Uterus (tissue), 4 donors: ENCODE results near the gene CTIF. TPM values are rescaled to one million over a fixed set of nuclear protein-coding genes. Genes with fewer than 3 reads are reported as not detected.

Experiments
- DNase-seq, 2 donors: peaks; one replicate each; pipeline ENCODE4 v3.0.0-alpha.2; 2019 to 2020
- H3K27ac ChIP-seq, 2 donors: fragments of 200-600 bp; sonication (generic); 1 replicate in 1 of 2; 2 replicates in 1 of 2; pipeline ENCODE4 v1.5.1; 2016 to 2018
- H3K27me3 ChIP-seq, 2 donors: fragments of 200-600 bp; sonication (generic); one replicate each; pipeline ENCODE4 v1.5.1; 2018 to 2019; ENCODE audit warnings: control low read depth in 1 of 2
- H3K36me3 ChIP-seq, 2 donors: fragments of 200-600 bp; sonication (generic); one replicate each; pipeline ENCODE4 v1.5.1; 2019; ENCODE audit warnings: control low read depth in 1 of 2
- H3K4me1 ChIP-seq, 2 donors: fragments of 200-600 bp; sonication (generic); one replicate each; pipeline ENCODE4 v1.5.1; 2018 to 2019; ENCODE audit warnings: control low read depth in 1 of 2
- H3K4me3 ChIP-seq, 2 donors: fragments of 200-600 bp; sonication (generic); 1 replicate in 1 of 2; 2 replicates in 1 of 2; pipeline ENCODE4 v1.5.1; 2018 to 2019; ENCODE audit warnings: mild to moderate bottlenecking in 1 of 2
- H3K9me3 ChIP-seq, 2 donors: fragments of 200-600 bp; sonication (generic); one replicate each; pipeline ENCODE4 v1.5.1; 2019; ENCODE audit warnings: control low read depth in 1 of 2
- CTCF ChIP-seq, 4 experiments: fragments of 200-600 bp in 2 of 4; fragments of 450-650 bp in 2 of 4; sonication (generic) in 2 of 4; IDR thresholded peaks; one replicate each; pipeline ENCODE4 v1.5.1; 2016 to 2019; ENCODE audit warnings: antibody characterized with exemption in 4 of 4, mild to moderate bottlenecking in 2 of 4, moderate library complexity in 1 of 4
- POLR2A ChIP-seq, 2 donors: fragments of 450-650 bp; IDR thresholded peaks; one replicate each; pipeline ENCODE4 v1.6.1; 2016; ENCODE audit warnings: antibody characterized with exemption in 2 of 2, mild to moderate bottlenecking in 1 of 2, moderate library complexity in 1 of 2
- intact Hi-C: fragments of 100-400 bp; cut with DNase I; formaldehyde crosslinking; loops from one replicate; pipeline ENCODE4 v1.15.1; 2023; ENCODE audit warnings: low total_unique reads
- total RNA-seq, 4 donors: library from RNA; depleted of rRNA in 3 of 4; stranded (reverse); fragments of >200 nt in 3 of 4; gene quantifications; one replicate each; pipeline versions ENCODE4 v1.1.0 to v1.2.4, GENCODE V29; 2014 to 2023
- donor health status: DM: yes; HTN: yes; CAD: no.

The CTIF gene
- total RNA-seq, 4 donors from 2014 or later, result 11.3 to 94.3 (median 48.0) TPM

GRCh38 chr18:48656176-48656575 is 117.3 kb downstream of the CTIF start:
- Histone ChIP-seq H3K4me3 (no peak overlapping the region), H3K27ac (no peak overlapping the region), H3K4me1 (no peaks in the 10 kb centered on the region), H3K36me3 (no peaks in the 10 kb centered on the region), H3K9me3 (no peaks in the 10 kb centered on the region), H3K27me3 (no peaks in the 10 kb centered on the region)
- TF ChIP-seq POLR2A (IDR thresholded peaks at IDR 0.05), result no peak
- TF ChIP-seq CTCF (IDR thresholded peaks at IDR 0.05), result no peak
- no peak for DNase-seq
- intact Hi-C loops, result no loop called here

- intact Hi-C loops, result no loop called here
- H3K27ac ChIP-seq, result no peak overlapping the region
- no peaks in the 10 kb centered on the region for H3K27me3 ChIP-seq
- no peak for DNase-seq
- no peaks in the 10 kb centered on the region for H3K4me1 ChIP-seq
- no peaks in the 10 kb centered on the region for H3K9me3 ChIP-seq
- H3K36me3 ChIP-seq, result no peaks in the 10 kb centered on the region
- H3K4me3 ChIP-seq, result no peak overlapping the region
- TF ChIP-seq POLR2A (IDR thresholded peaks at IDR 0.05) (no peak), CTCF (IDR thresholded peaks at IDR 0.05) (no peak)
Measured at GRCh38 chr18:48656582-48656981, 117.8 kb downstream of the CTIF start.

DNA sequence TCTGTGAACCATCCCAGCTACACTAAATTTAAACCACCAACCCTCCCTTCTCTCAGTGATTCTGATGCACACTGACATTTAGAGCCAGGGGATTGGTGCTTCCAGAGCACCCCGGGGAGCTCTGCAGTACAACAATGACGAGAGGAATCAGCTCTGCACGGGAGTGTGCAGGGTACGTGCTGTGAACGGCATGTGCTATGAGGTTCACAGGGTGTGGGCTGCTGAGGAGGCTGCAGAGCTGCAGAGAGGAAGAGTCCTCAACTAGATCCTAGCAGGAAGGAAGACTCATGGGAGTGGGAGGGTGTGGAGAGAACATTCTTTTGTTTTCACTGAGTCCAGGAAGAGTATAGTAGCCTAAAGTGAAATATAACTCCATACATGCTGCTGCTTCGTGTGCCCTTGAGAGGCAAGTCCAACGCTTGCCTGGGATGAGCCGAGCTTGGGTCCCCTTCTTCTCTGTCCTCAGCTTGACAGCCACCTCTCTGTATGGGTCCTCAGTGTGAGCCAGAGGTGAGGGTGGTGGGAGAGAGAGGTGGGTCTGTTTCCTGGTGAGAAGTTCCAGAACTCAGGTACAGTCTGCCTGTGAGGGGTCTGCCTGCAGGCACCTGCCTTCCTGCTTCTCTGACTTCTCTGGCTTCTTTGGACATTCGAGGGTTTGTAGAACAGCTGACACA is 118.8 kb downstream of the CTIF start:
- TF ChIP-seq POLR2A (IDR thresholded peaks at IDR 0.05), result no peak
- no peak for TF ChIP-seq CTCF (IDR thresholded peaks at IDR 0.05)
- intact Hi-C loops, result no loop called here
- Histone ChIP-seq H3K4me1 (no peaks in the 10 kb centered on the region), H3K4me3 (no peak overlapping the region), H3K36me3 (no peaks in the 10 kb centered on the region), H3K27me3 (no peaks in the 10 kb centered on the region), H3K27ac (no peak overlapping the region), H3K9me3 (no peaks in the 10 kb centered on the region)
- no peak for DNase-seq

- Histone ChIP-seq H3K36me3 (no peaks in the 10 kb centered on the region), H3K27me3 (no peaks in the 10 kb centered on the region), H3K9me3 (no peaks in the 10 kb centered on the region), H3K27ac (no peak overlapping the region), H3K4me3 (no peak overlapping the region), H3K4me1 (no peaks in the 10 kb centered on the region)
- intact Hi-C loops, result no loop called here
- peak in 1 of 2 donors; percentile 5 for DNase-seq
- no peak for TF ChIP-seq POLR2A (IDR thresholded peaks at IDR 0.05)
- no peak for TF ChIP-seq CTCF (IDR thresholded peaks at IDR 0.05)
Measured at GRCh38 chr18:48658721-48659120, 119.9 kb downstream of the CTIF start.

DNA sequence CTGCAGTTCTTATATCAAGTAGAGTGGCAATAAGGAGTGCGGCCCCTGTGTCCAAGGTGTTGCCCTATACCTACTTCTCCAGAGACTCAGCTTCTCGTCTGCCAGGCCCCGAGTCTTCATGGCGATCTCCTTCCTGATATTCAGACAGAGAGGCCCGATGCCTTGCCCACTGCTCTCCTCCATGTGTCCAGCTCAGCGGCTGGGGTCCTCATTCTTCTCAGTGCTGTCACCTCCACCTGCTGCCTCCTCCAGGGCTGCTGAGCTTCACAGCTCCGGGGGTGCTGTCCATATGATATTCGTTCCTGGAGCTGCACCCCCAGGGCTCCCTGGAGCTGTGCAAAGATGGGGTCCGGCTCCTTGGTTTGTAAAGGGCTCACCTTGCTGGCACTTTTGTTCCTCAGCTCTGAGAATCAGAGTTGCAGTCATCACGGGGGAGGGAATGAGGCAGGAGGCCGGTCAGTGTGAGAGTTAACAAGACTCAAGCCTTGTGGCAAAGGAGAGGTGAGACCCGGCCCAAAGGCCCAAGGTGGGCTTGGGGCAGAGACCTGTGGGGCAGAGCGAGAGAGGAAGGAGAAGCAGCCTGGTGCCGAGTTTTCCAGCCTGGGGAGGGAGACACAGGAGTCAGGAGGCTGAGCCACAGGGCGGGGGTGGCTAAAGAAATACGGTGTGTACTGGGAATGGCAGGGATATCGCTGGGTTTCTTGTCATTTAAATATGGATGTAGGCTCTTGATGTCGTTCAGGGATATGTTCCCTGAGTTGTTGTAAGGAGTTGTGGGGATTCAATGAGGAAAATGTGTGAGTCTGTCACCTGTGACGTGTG is 120.6 kb downstream of the CTIF start:
- H3K4me1 ChIP-seq, result no peaks in the 10 kb centered on the region
- TF ChIP-seq POLR2A (IDR thresholded peaks at IDR 0.05) (no peak), CTCF (IDR thresholded peaks at IDR 0.05) (no peak)
- DNase-seq, result peak in 1 of 2 donors; percentile 5
- intact Hi-C loops, result no loop called here
- no peak overlapping the region for H3K4me3 ChIP-seq
- H3K36me3 ChIP-seq, result no peaks in the 10 kb centered on the region
- no peaks in the 10 kb centered on the region for H3K9me3 ChIP-seq
- no peak overlapping the region for H3K27ac ChIP-seq
- no peaks in the 10 kb centered on the region for H3K27me3 ChIP-seq
